H1 (cell line): ENCODE data around the gene PSPH. TPM values are rescaled to one million over a fixed set of nuclear protein-coding genes. Genes with fewer than 3 reads are reported as not detected.

ENCODE experiments used
- CTCF ChIA-PET: fragments of 300-600 bp; sonication (Branson Sonifier 250); formaldehyde crosslinking; loops from one replicate; lab custom pipeline; 2021; ENCODE audit not compliant: partially characterized antibody; lab: Charles Lee
- POLR2A ChIA-PET: fragments of 300-600 bp; sonication (Branson Sonifier 250); formaldehyde crosslinking; loops from one replicate; lab custom pipeline; 2021; ENCODE audit warnings: inconsistent platforms; ENCODE audit not compliant: partially characterized antibody; lab: Charles Lee
- DNase-seq, 2 experiments: peaks; one replicate each; pipeline versions ENCODE4 v3.0.0 to v3.0.0-alpha.2; 2010 to 2022; ENCODE audit warnings: low spot score in 2 of 2, low read depth in 1 of 2, mixed read lengths in 1 of 2
- FAIRE-seq: peaks from 2 replicates; lab custom pipeline; 2011; peaks lifted over from hg19 to GRCh38; lab: Jason Lieb, UNC
- H2AFZ ChIP-seq: 2 replicates; pipeline ENCODE4 v1.8.1; 2012; ENCODE audit warnings: low read length, inconsistent platforms
- H2AK5ac ChIP-seq: 2 replicates; pipeline ENCODE4 v1.6.1; 2013; ENCODE audit warnings: low read depth, low read length
- H2BK120ac ChIP-seq: replicated peaks from 2 replicates; pipeline ENCODE3; 2013; ENCODE audit warnings: low read depth, low read length, inconsistent platforms
- H2BK12ac ChIP-seq: 2 replicates; pipeline ENCODE4 v1.6.1; 2013; ENCODE audit warnings: low read depth, low read length
- H2BK15ac ChIP-seq: 2 replicates; pipeline ENCODE4 v1.6.1; 2013; ENCODE audit warnings: low read length
- H2BK20ac ChIP-seq: 2 replicates; pipeline ENCODE4 v1.6.1; 2013; ENCODE audit warnings: low read length
- H2BK5ac ChIP-seq: 2 replicates; pipeline ENCODE4 v1.6.1; 2013; ENCODE audit warnings: low read depth, low read length
- H3K14ac ChIP-seq: 2 replicates; pipeline ENCODE4 v1.6.1; 2013; ENCODE audit warnings: inconsistent platforms; ENCODE audit not compliant: insufficient read length
- H3K18ac ChIP-seq: 2 replicates; pipeline ENCODE4 v1.6.1; 2013; ENCODE audit warnings: low read length; ENCODE audit errors: extremely low read depth
- H3K23ac ChIP-seq: 2 replicates; pipeline ENCODE4 v1.6.1; 2013; ENCODE audit warnings: inconsistent platforms; ENCODE audit not compliant: insufficient read length
- H3K23me2 ChIP-seq: 2 replicates; pipeline ENCODE4 v1.6.1; 2013; ENCODE audit warnings: low read depth, low read length
- H3K27ac ChIP-seq: 2 replicates; pipeline ENCODE4 v1.6.1; 2011; ENCODE audit warnings: low read depth, low read length, inconsistent platforms
- H3K27me3 ChIP-seq, 4 experiments: replicated peaks in 1 of 4; 1 replicate in 1 of 4; 2 replicates in 3 of 4; pipeline versions ENCODE4 v1.6.1 to v1.8.1; 2011 to 2013; ENCODE audit warnings: low read length in 3 of 4, mild to moderate bottlenecking in 3 of 4, inconsistent platforms in 2 of 4, mixed read lengths in 2 of 4, moderate library complexity in 1 of 4; ENCODE audit not compliant: control insufficient read depth in 3 of 4, insufficient read depth in 3 of 4; ENCODE audit errors: extremely low read depth in 1 of 4
- H3K36me3 ChIP-seq, 4 experiments: 2 replicates each; pipeline versions ENCODE4 v1.6.1 to v1.8.1; 2011 to 2013; ENCODE audit warnings: mild to moderate bottlenecking in 4 of 4, low read length in 3 of 4, moderate library complexity in 2 of 4, control low read depth in 1 of 4, inconsistent platforms in 1 of 4; ENCODE audit not compliant: insufficient read depth in 4 of 4, control insufficient read depth in 2 of 4
- H3K4ac ChIP-seq: replicated peaks from 2 replicates; pipeline ENCODE3; 2013; ENCODE audit warnings: low read length, low read depth, mixed read lengths, inconsistent platforms; ENCODE audit not compliant: insufficient read length
- H3K4me1 ChIP-seq, 4 experiments: replicated peaks in 1 of 4; 1 replicate in 1 of 4; 2 replicates in 3 of 4; pipeline versions ENCODE4 v1.6.1 to v1.8.1; 2011 to 2013; ENCODE audit warnings: low read length in 3 of 4, inconsistent platforms in 2 of 4, mixed read lengths in 1 of 4; ENCODE audit not compliant: insufficient read depth in 4 of 4, control insufficient read depth in 3 of 4
- H3K4me2 ChIP-seq, 2 experiments: 2 replicates each; pipeline versions ENCODE4 v1.6.1 to v1.8.1; 2011 to 2013; ENCODE audit warnings: low read depth in 2 of 2, low read length in 2 of 2, control low read depth in 1 of 2, inconsistent platforms in 1 of 2, mild to moderate bottlenecking in 1 of 2; ENCODE audit not compliant: insufficient read depth in 1 of 2
- H3K4me3 ChIP-seq, 4 experiments: fragments of 200-600, 300-600 bp in 1 of 4; sonication (generic), shearing (Covaris generic), sonication (Bioruptor Twin) in 1 of 4; 2 replicates each; pipeline versions ENCODE4 v1.5.1 to v1.8.1; 2011 to 2016; ENCODE audit warnings: low read length in 4 of 4, low read depth in 3 of 4, control low read depth in 2 of 4, inconsistent platforms in 2 of 4, mild to moderate bottlenecking in 2 of 4, mixed read lengths in 1 of 4, moderate library complexity in 1 of 4; ENCODE audit not compliant: insufficient read depth in 2 of 4; ENCODE audit errors: extremely low read depth in 1 of 4
- H3K56ac ChIP-seq: replicated peaks from 2 replicates; pipeline ENCODE3; 2013; ENCODE audit warnings: low read depth, mild to moderate bottlenecking, mixed read lengths, low read length, inconsistent platforms; ENCODE audit not compliant: insufficient read length
- H3K79me1 ChIP-seq: 2 replicates; pipeline ENCODE4 v1.6.1; 2013; ENCODE audit warnings: low read depth, low read length, control low read depth
- H3K79me2 ChIP-seq, 2 experiments: 2 replicates each; pipeline versions ENCODE4 v1.6.1 to v1.8.1; 2012 to 2013; ENCODE audit warnings: low read length in 2 of 2, mild to moderate bottlenecking in 2 of 2, inconsistent platforms in 1 of 2; ENCODE audit not compliant: insufficient read depth in 2 of 2, control insufficient read depth in 1 of 2
- H3K9ac ChIP-seq, 4 experiments: replicated peaks in 1 of 4; 1 replicate in 1 of 4; 2 replicates in 3 of 4; pipeline versions ENCODE4 v1.6.1 to v1.8.1; 2011 to 2013; ENCODE audit warnings: low read depth in 3 of 4, low read length in 3 of 4, control low read depth in 2 of 4, mild to moderate bottlenecking in 2 of 4, moderate library complexity in 2 of 4, inconsistent platforms in 1 of 4; ENCODE audit errors: extremely low read depth in 1 of 4
- H3K9me3 ChIP-seq, 2 experiments: 2 replicates each; pipeline versions ENCODE4 v1.6.1 to v1.8.1; 2012 to 2013; ENCODE audit warnings: mild to moderate bottlenecking in 2 of 2, moderate library complexity in 2 of 2, control low read depth in 1 of 2, inconsistent platforms in 1 of 2, low read depth in 1 of 2, low read length in 1 of 2, mixed read lengths in 1 of 2; ENCODE audit not compliant: insufficient read depth in 2 of 2
- H4K20me1 ChIP-seq, 2 experiments: replicated peaks in 1 of 2; 2 replicates each; pipeline versions ENCODE3 to v1.8.1; 2011 to 2013; ENCODE audit warnings: inconsistent platforms in 2 of 2, low read length in 2 of 2, mild to moderate bottlenecking in 1 of 2; ENCODE audit not compliant: insufficient read depth in 2 of 2, control insufficient read depth in 1 of 2
- H4K5ac ChIP-seq: 2 replicates; pipeline ENCODE4 v1.6.1; 2013; ENCODE audit warnings: low read length, low read depth, mixed read lengths, inconsistent platforms; ENCODE audit not compliant: insufficient read length
- H4K8ac ChIP-seq: 2 replicates; pipeline ENCODE4 v1.8.0; 2013; ENCODE audit warnings: mild to moderate bottlenecking, moderate library complexity, low read length, inconsistent platforms; ENCODE audit not compliant: insufficient read depth; ENCODE audit errors: extremely low read depth
- H4K91ac ChIP-seq: replicated peaks from 2 replicates; pipeline ENCODE3; 2013; ENCODE audit warnings: low read length, mixed read lengths, inconsistent platforms; ENCODE audit not compliant: insufficient read length
- ASH2L ChIP-seq: fragments of 200-600, 300-600 bp; sonication (generic); IDR thresholded peaks from one replicate; pipeline ENCODE4 v1.7.1; 2017; ENCODE audit warnings: low read length
- CTBP2 ChIP-seq: IDR thresholded peaks from 2 replicates; pipeline ENCODE4 v1.7.0; 2011; ENCODE audit warnings: borderline replicate concordance, mild to moderate bottlenecking, moderate library complexity, mixed read lengths, low read length; ENCODE audit not compliant: insufficient read depth, insufficient read length
- EGR1 ChIP-seq: IDR thresholded peaks from 2 replicates; pipeline ENCODE4 v1.6.1; 2011; ENCODE audit warnings: low read depth, low read length, borderline replicate concordance
- EP300 ChIP-seq, 2 experiments: IDR thresholded peaks; 1 replicate in 1 of 2; 2 replicates in 1 of 2; pipeline ENCODE4 v1.6.1; 2011 to 2012; ENCODE audit warnings: low read depth in 2 of 2, low read length in 2 of 2, mild to moderate bottlenecking in 2 of 2, borderline replicate concordance in 1 of 2, inconsistent platforms in 1 of 2, moderate library complexity in 1 of 2
- FOSL1 ChIP-seq: IDR thresholded peaks from 2 replicates; pipeline ENCODE4 v1.6.1; 2011; ENCODE audit warnings: mild to moderate bottlenecking, low read depth, low read length, moderate library complexity; ENCODE audit not compliant: insufficient read depth
- HDAC2 ChIP-seq, 2 experiments: fragments of 300-600 bp in 1 of 2; sonication (generic) in 1 of 2; IDR thresholded peaks; 2 replicates each; pipeline ENCODE4 v1.6.1; 2011 to 2012; ENCODE audit warnings: low read depth in 2 of 2, low read length in 2 of 2, mild to moderate bottlenecking in 2 of 2, moderate library complexity in 2 of 2, borderline replicate concordance in 1 of 2, inconsistent platforms in 1 of 2
- HDAC6 ChIP-seq: IDR thresholded peaks from one replicate; pipeline ENCODE4 v1.7.1; 2012; ENCODE audit warnings: low read depth, mild to moderate bottlenecking, inconsistent platforms, low read length, moderate library complexity
- RFX5 ChIP-seq: IDR thresholded peaks from 2 replicates; pipeline ENCODE4 v1.6.1; 2011; ENCODE audit warnings: low read depth, low read length, improper control_type of control experiment, borderline replicate concordance
- SIN3A ChIP-seq, 2 experiments: IDR thresholded peaks in 1 of 2; conservative IDR thresholded peaks in 1 of 2; 2 replicates each; pipeline ENCODE4 v1.6.1; 2011 to 2012; ENCODE audit warnings: low read length in 2 of 2, improper control_type of control experiment in 1 of 2, low read depth in 1 of 2, mild to moderate bottlenecking in 1 of 2
- USF2 ChIP-seq: IDR thresholded peaks from 2 replicates; pipeline ENCODE4 v1.6.1; 2011; ENCODE audit warnings: low read length, improper control_type of control experiment
- YY1 ChIP-seq: IDR thresholded peaks from 2 replicates; pipeline ENCODE4 v1.6.1; 2011; ENCODE audit warnings: low read depth, mild to moderate bottlenecking, low read length
- WGBS, 2 experiments: shearing (Covaris generic) in 1 of 2; methylation state at CpG; one replicate each; pipeline versions ENCODE4 v1.1.6 to v1.1.7; 2013 to 2015; ENCODE audit warnings: low lambda C conversion rate in 2 of 2, mixed read lengths in 2 of 2, inconsistent platforms in 1 of 2, low coverage in 1 of 2, missing lambda C conversion rate in 1 of 2; ENCODE audit not compliant: insufficient replicate concordance in 2 of 2, insufficient coverage in 1 of 2, insufficient read length in 1 of 2; ENCODE audit errors: extremely low coverage in 1 of 2, missing lambda C conversion rate in 1 of 2; 5-methylcytosine and 5-hydroxymethylcytosine counted together
- polyA plus RNA-seq, 7 experiments: library from polyadenylated mRNA; depleted of rRNA in 3 of 7; stranded (reverse) in 5 of 7; unstranded in 2 of 7; fragments of >200 nt in 5 of 7; fragments of 200-250 nt in 2 of 7; gene quantifications; 1 replicate in 5 of 7; 2 replicates in 1 of 7; 4 replicates in 1 of 7; pipeline versions ENCODE4 v1.2.1 to v1.2.3, GENCODE V29; 2011 to 2013; ENCODE audit warnings: missing spikeins in 2 of 7, mixed read lengths in 2 of 7
- total RNA-seq: library from RNA; stranded (reverse); fragmentation: NEBNext Ultra II Directional; extraction: Animal tissue kit (Norgen Biotek cat#: 25700); gene quantifications from 2 replicates; pipeline ENCODE4 v1.2.1, GENCODE V29; 2021

PSPH gene
- total and polyA plus RNA-seq, 2 of the 8 experiments (the other 6 are each of a cell fraction or from before 2014, with no cell fraction given), result 31.0 to 64.8 TPM

DNA sequence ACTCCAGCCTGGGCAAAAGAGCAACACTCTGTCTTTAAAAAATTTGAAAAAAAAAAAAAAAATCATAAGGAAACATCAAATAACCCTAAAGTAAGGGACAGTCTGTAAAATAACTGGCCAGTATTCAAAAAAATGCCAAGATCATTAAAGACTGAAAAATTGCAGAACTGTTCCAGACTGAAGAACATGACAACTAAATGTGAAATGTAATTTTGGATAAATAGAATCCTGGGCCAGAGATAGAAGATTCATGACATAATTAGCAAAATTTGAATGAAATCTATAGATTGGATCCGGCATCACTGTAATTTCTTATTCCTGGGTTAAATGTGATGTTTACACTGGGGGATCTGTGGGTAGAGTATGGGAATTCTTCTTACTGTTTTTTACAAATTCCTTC lies 3.0 kb downstream of the PSPH start:
- H3K4me2 ChIP-seq, result no peak overlapping the region
- H2AFZ ChIP-seq, result no peak overlapping the region
- no peak overlapping the region for H2BK120ac ChIP-seq
- H3K4ac ChIP-seq, result no peak overlapping the region
- peaks cover 0 to 8% (median under 1%) of the 10 kb centered on the region in 4 experiments; a peak in 7 of 8 replicates for H3K36me3 ChIP-seq
- no peak overlapping the region for H4K5ac ChIP-seq
- no peak overlapping the region for H4K91ac ChIP-seq
- peaks cover 7 to 35% of the 10 kb centered on the region in 2 experiments for H3K79me2 ChIP-seq
- H4K8ac ChIP-seq, result no peak overlapping the region
- H3K27me3 ChIP-seq, result no peaks in the 10 kb centered on the region
- POLR2A ChIA-PET, result interaction anchor here (0.6 to 44.4 kb wide), 4 partner anchors 10 to 94 kb away, joined by 3 to 869 read pairs (median 5); partner anchors contain the start of gene SUMF2
- 89% methylated on average over 1 of the region's 1 CpG; no CpG with 5 or more reads in 1 of the 2 experiments for WGBS, 2 experiments
- no peak overlapping the region for H2BK15ac ChIP-seq
- H2BK20ac ChIP-seq, result no peak overlapping the region
- no peak overlapping the region for H2BK5ac ChIP-seq
- H3K4me3 ChIP-seq, result no peak overlapping the region
- no peak overlapping the region for H3K56ac ChIP-seq
- no peaks in the 10 kb centered on the region for H4K20me1 ChIP-seq
- no peak overlapping the region for H2BK12ac ChIP-seq
- no peaks in the 10 kb centered on the region; the same call in 1 of the 2 replicates for H3K79me1 ChIP-seq
- no peaks in the 10 kb centered on the region; the same call in 1 of the 2 replicates for H3K23me2 ChIP-seq
- FAIRE-seq (no peak), DNase-seq (no peak)
- no peak overlapping the region for H3K9ac ChIP-seq
- H3K9me3 ChIP-seq, result no peaks in the 10 kb centered on the region
- H3K18ac ChIP-seq, result no peak overlapping the region
- H3K4me1 ChIP-seq, result peaks cover 0 to 10% (median 1%) of the 10 kb centered on the region in 4 experiments; a peak in 6 of 7 replicates
- H3K27ac ChIP-seq, result no peak overlapping the region
- H3K14ac ChIP-seq, result no peak overlapping the region
- H3K23ac ChIP-seq, result no peak overlapping the region
- CTCF ChIA-PET, result interaction anchor here (0.7 kb wide), 1 partner anchor 15 kb away, joined by 3 read pairs; no protein-coding TSS in a partner anchor
- H2AK5ac ChIP-seq, result no peak overlapping the region
- TF ChIP-seq HDAC2 (IDR thresholded peaks at IDR 0.05; ENCODE audit: borderline replicate concordance in 1 of 2, low read depth in 2 of 2, low read length in 2 of 2) (no peak), YY1 (no peak), EGR1 (no peak), RFX5 (no peak), CTBP2 (no peak), EP300 (IDR thresholded peaks at IDR 0.05; ENCODE audit: borderline replicate concordance in 1 of 2, low read depth in 2 of 2, low read length in 2 of 2) (no peak), FOSL1 (no peak), USF2 (no peak), SIN3A (conservative IDR thresholded peaks at IDR 0.05 in 1 of 2, IDR thresholded peaks at IDR 0.05 in 1 of 2; ENCODE audit: low read depth in 1 of 2, low read length in 2 of 2) (no peak), HDAC6 (no peak), ASH2L (no peak)
